ENCODE measurements around the gene IMMP2L. TPM values are rescaled to one million over a fixed set of nuclear protein-coding genes. Genes with fewer than 3 reads are reported as not detected.
"Not testable (repeated sequence)": the region's sequence is repeated elsewhere in the genome, so short reads cannot be mapped to it uniquely, and the experiment has no call there.

Gene IMMP2L
- total RNA-seq, 1 donor from 2014 or later = 21.5 TPM

GRCh38 chr7:111586711-111587409 is 24.6 kb upstream of the IMMP2L start:
- Histone ChIP-seq H3K36me3 (no peaks in the 10 kb centered on the region), H3K27ac (no peak overlapping the region), H3K9me3 (ENCODE audit: low read depth) (no peaks in the 10 kb centered on the region), H3K4me2 (no peak overlapping the region), H3K27me3 (no peaks in the 10 kb centered on the region), H3K4me3 (no peak overlapping the region), H3F3A (ENCODE audit: low read depth) (no peaks in the 10 kb centered on the region), H2AFZ (replicated peaks) (no peak overlapping the region), H3K4me1 (no peaks in the 10 kb centered on the region), H3K9ac (no peak overlapping the region), H4K20me1 (ENCODE audit: low read depth) (no peaks in the 10 kb centered on the region), H3K79me2 (ENCODE audit: low read depth) (no peaks in the 10 kb centered on the region)
- Mint-ChIP-seq H3K27me3 (ENCODE audit: insufficient read depth, low read depth) (no peaks in the 10 kb centered on the region), H3K4me3 (no peak overlapping the region), H3K9me3 (peaks cover 4% of the 10 kb centered on the region), H3K27ac (no peak overlapping the region), H3K4me1 (no peaks in the 10 kb centered on the region), H3K36me3 (no peaks in the 10 kb centered on the region)
- TF ChIP-seq EZH2 (IDR thresholded peaks at IDR 0.05) (no peak), CTCF (IDR thresholded peaks at IDR 0.05) (no peak), EZH2phosphoT487 (IDR thresholded peaks at IDR 0.05) (no peak)
- DNase-seq (ENCODE audit: low spot score) = no peak

- H3K9me3 Mint-ChIP-seq = peaks cover 11% of the 10 kb centered on the region
- H3K4me2 ChIP-seq; H4K20me1 ChIP-seq (ENCODE audit: low read depth); H3K4me3 Mint-ChIP-seq; H3K27ac ChIP-seq; H3K4me1 Mint-ChIP-seq; H3K9ac ChIP-seq; H3K79me2 ChIP-seq (ENCODE audit: low read depth); H3K36me3 ChIP-seq; H3K36me3 Mint-ChIP-seq; H3K27ac Mint-ChIP-seq; H2AFZ ChIP-seq (replicated peaks); H3F3A ChIP-seq (ENCODE audit: low read depth); H3K4me1 ChIP-seq; DNase-seq (ENCODE audit: low spot score); H3K27me3 Mint-ChIP-seq (ENCODE audit: insufficient read depth, low read depth); H3K9me3 ChIP-seq (ENCODE audit: low read depth); H3K27me3 ChIP-seq; H3K4me3 ChIP-seq: not testable (repeated sequence)
These were observed 19.6 kb upstream of the IMMP2L start for GRCh38 chr7:111581784-111582488.

- H3K9me3 ChIP-seq (ENCODE audit: low read depth); DNase-seq (ENCODE audit: low spot score); H3K79me2 ChIP-seq (ENCODE audit: low read depth); H3K4me1 Mint-ChIP-seq; H3K9ac ChIP-seq; H3K27me3 Mint-ChIP-seq (ENCODE audit: insufficient read depth, low read depth); H3K27me3 ChIP-seq; H3K27ac ChIP-seq; H3K4me2 ChIP-seq; H3K4me1 ChIP-seq; H3K36me3 Mint-ChIP-seq; H3K4me3 Mint-ChIP-seq; H2AFZ ChIP-seq (replicated peaks); H3K36me3 ChIP-seq; H4K20me1 ChIP-seq (ENCODE audit: low read depth); H3K4me3 ChIP-seq; H3K27ac Mint-ChIP-seq; H3F3A ChIP-seq (ENCODE audit: low read depth): not testable (repeated sequence)
- H3K9me3 Mint-ChIP-seq = peaks cover 11% of the 10 kb centered on the region
These were observed 18.9 kb upstream of the IMMP2L start for GRCh38 chr7:111581207-111581606.

DNA sequence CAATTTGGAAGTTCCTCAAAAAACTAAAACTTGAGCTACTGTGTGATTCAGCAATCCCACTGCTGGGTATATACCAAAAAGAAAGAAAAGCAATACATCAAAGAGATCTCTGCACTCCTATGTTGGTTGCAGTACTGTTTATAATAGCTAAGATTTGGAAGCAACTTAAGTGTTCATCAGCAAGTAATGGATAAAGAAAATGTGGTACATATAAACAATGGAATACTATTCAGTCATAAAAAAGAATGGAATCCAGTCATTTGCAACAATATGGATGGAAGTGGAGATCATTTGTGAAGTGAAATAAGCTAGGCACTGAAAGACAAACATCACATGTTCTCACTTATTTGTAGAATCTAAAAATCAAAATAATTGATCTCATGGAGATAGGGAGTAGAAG is 16.5 kb upstream of the IMMP2L start:
- Histone ChIP-seq H3K9me3 (ENCODE audit: low read depth) (no peaks in the 10 kb centered on the region), H3F3A (ENCODE audit: low read depth) (no peaks in the 10 kb centered on the region), H3K9ac (no peak overlapping the region), H2AFZ (replicated peaks) (no peak overlapping the region), H3K4me3 (no peak overlapping the region), H3K36me3 (no peaks in the 10 kb centered on the region), H3K27me3 (no peaks in the 10 kb centered on the region), H3K4me2 (no peak overlapping the region), H3K4me1 (no peaks in the 10 kb centered on the region), H3K79me2 (ENCODE audit: low read depth) (no peaks in the 10 kb centered on the region), H3K27ac (no peak overlapping the region), H4K20me1 (ENCODE audit: low read depth) (no peaks in the 10 kb centered on the region)
- no peaks in the 10 kb centered on the region for H3K36me3 Mint-ChIP-seq
- H3K27me3 Mint-ChIP-seq (ENCODE audit: insufficient read depth, low read depth) = peaks cover 4% of the 10 kb centered on the region
- peaks cover 13% of the 10 kb centered on the region for H3K9me3 Mint-ChIP-seq
- H3K4me3 Mint-ChIP-seq = no peak overlapping the region
- no peak for DNase-seq (ENCODE audit: low spot score)
- no peak overlapping the region for H3K27ac Mint-ChIP-seq
- no peak for TF ChIP-seq CTCF (IDR thresholded peaks at IDR 0.05)
- no peak for TF ChIP-seq EZH2phosphoT487 (IDR thresholded peaks at IDR 0.05)
- TF ChIP-seq EZH2 (IDR thresholded peaks at IDR 0.05) = no peak
- H3K4me1 Mint-ChIP-seq = no peaks in the 10 kb centered on the region
